Neural cell (in vitro differentiated cells): ENCODE measurements around the gene NOP56. TPM values are rescaled to one million over a fixed set of nuclear protein-coding genes. Genes with fewer than 3 reads are reported as not detected.

Experiments used
- H2AFZ ChIP-seq: fragments of 200-600, 300-800 bp; sonication (generic), shearing (Covaris generic); 2 replicates; pipeline ENCODE4 v1.6.0; 2014; ENCODE audit warnings: low read depth, mild to moderate bottlenecking, antibody characterized with exemption, low read length, moderate library complexity
- H3F3A ChIP-seq: fragments of 200-600 bp; shearing (Covaris generic); 2 replicates; pipeline ENCODE4 v1.6.1; 2016; ENCODE audit warnings: mild to moderate bottlenecking, moderate library complexity, mixed read lengths, antibody characterized with exemption, low read length; ENCODE audit not compliant: insufficient read depth, poor library complexity, severe bottlenecking
- H3K27ac ChIP-seq: fragments of 200-600, 300-800 bp; sonication (generic), shearing (Covaris generic); 2 replicates; pipeline ENCODE4 v1.5.1; 2014; ENCODE audit warnings: mild to moderate bottlenecking, low read length, moderate library complexity
- H3K27me3 ChIP-seq: fragments of 300-800, 200-600 bp; sonication (generic), shearing (Covaris generic); 2 replicates; pipeline ENCODE4 v1.6.0; 2014; ENCODE audit warnings: mild to moderate bottlenecking, low read depth, low read length, moderate library complexity; ENCODE audit not compliant: insufficient read depth
- H3K36me3 ChIP-seq: fragments of 300-800, 200-600 bp; sonication (generic), shearing (Covaris generic); 2 replicates; pipeline ENCODE4 v1.5.1; 2014; ENCODE audit warnings: mild to moderate bottlenecking, antibody characterized with exemption, low read length, moderate library complexity; ENCODE audit not compliant: insufficient read depth
- H3K4me2 ChIP-seq: fragments of 300-800, 200-600 bp; sonication (generic), shearing (Covaris generic); 2 replicates; pipeline ENCODE4 v1.6.0; 2014; ENCODE audit warnings: mild to moderate bottlenecking, low read length
- H3K4me3 ChIP-seq: fragments of 300-800, 200-600 bp; sonication (generic), shearing (Covaris generic); 2 replicates; pipeline ENCODE4 v1.5.1; 2014; ENCODE audit warnings: mild to moderate bottlenecking, low read length, moderate library complexity
- H3K79me2 ChIP-seq: fragments of 200-600 bp; shearing (Covaris generic); replicated peaks from 2 replicates; pipeline ENCODE4 v1.6.0; 2014; ENCODE audit warnings: mild to moderate bottlenecking, low read length, moderate library complexity; ENCODE audit not compliant: insufficient read depth
- H3K9ac ChIP-seq: fragments of 300-800, 200-600 bp; sonication (generic), shearing (Covaris generic); 2 replicates; pipeline ENCODE4 v1.6.1; 2016; ENCODE audit warnings: mild to moderate bottlenecking, low read length, mixed read lengths
- H3K9me2 ChIP-seq: fragments of 200-600 bp; shearing (Covaris generic); 2 replicates; pipeline ENCODE4 v1.6.1; 2016; ENCODE audit warnings: mild to moderate bottlenecking, low read length, mixed read lengths; ENCODE audit not compliant: insufficient read depth
- H3K9me3 ChIP-seq: fragments of 200-600, 300-800 bp; sonication (generic), shearing (Covaris generic); 2 replicates; pipeline ENCODE4 v1.6.1; 2016; ENCODE audit warnings: mild to moderate bottlenecking, mixed run types, low read length, moderate library complexity, mixed read lengths
- H4K20me1 ChIP-seq: fragments of 200-600 bp; shearing (Covaris generic); 2 replicates; pipeline ENCODE4 v1.6.1; 2016; ENCODE audit warnings: mild to moderate bottlenecking, mixed run types; ENCODE audit not compliant: insufficient read depth
- CTCF ChIP-seq: fragments of 450-650 bp; IDR thresholded peaks from 2 replicates; pipeline ENCODE4 v1.5.1; 2014; ENCODE audit warnings: antibody characterized with exemption, mild to moderate bottlenecking, moderate library complexity; ENCODE audit not compliant: poor library complexity, severe bottlenecking
- EP300 ChIP-seq: fragments of 450-650 bp; conservative IDR thresholded peaks from 2 replicates; pipeline ENCODE4 v1.6.1; 2014; ENCODE audit warnings: antibody characterized with exemption, mild to moderate bottlenecking, moderate library complexity; ENCODE audit not compliant: poor library complexity, severe bottlenecking
- EZH2 ChIP-seq: fragments of 200-600, 300-800 bp; shearing (Covaris generic), sonication (generic); IDR thresholded peaks from 2 replicates; pipeline ENCODE4 v1.6.1; 2014; ENCODE audit warnings: antibody characterized with exemption, low read length, borderline replicate concordance, mild to moderate bottlenecking; ENCODE audit not compliant: insufficient read depth, poor library complexity, severe bottlenecking
- MXI1 ChIP-seq: fragments of 450-650 bp; conservative IDR thresholded peaks from 2 replicates; pipeline ENCODE4 v1.6.1; 2014; ENCODE audit warnings: antibody characterized with exemption, mild to moderate bottlenecking; ENCODE audit not compliant: poor library complexity, severe bottlenecking
- POLR2AphosphoS5 ChIP-seq: IDR thresholded peaks from 2 replicates; pipeline ENCODE4 v1.6.1; 2012
- RAD21 ChIP-seq: fragments of 450-650 bp; conservative IDR thresholded peaks from 2 replicates; pipeline ENCODE4 v1.6.1; 2014; ENCODE audit warnings: antibody characterized with exemption, mild to moderate bottlenecking, moderate library complexity
- REST ChIP-seq: IDR thresholded peaks from 2 replicates; pipeline ENCODE4 v1.6.1; 2012; ENCODE audit warnings: borderline replicate concordance
- SMC3 ChIP-seq: fragments of 450-650 bp; conservative IDR thresholded peaks from 2 replicates; pipeline ENCODE4 v1.6.1; 2014; ENCODE audit warnings: antibody characterized with exemption, mild to moderate bottlenecking, moderate library complexity; ENCODE audit not compliant: poor library complexity
- TAF1 ChIP-seq: IDR thresholded peaks from 2 replicates; pipeline ENCODE4 v1.6.1; 2012; ENCODE audit warnings: low read depth
- polyA plus RNA-seq: library from polyadenylated mRNA; depleted of rRNA; stranded (reverse); fragments of >200 nt; gene quantifications from 2 replicates; pipeline ENCODE4 v1.2.3, GENCODE V29; 2014

The NOP56 gene
- polyA plus RNA-seq, 1 donor from 2014 or later, result 188 TPM

- Histone ChIP-seq H2AFZ (no peak overlapping the region), H3F3A (no peaks in the 10 kb centered on the region), H3K9ac (no peak overlapping the region), H3K27ac (no peak overlapping the region), H3K36me3 (no peaks in the 10 kb centered on the region), H3K27me3 (no peaks in the 10 kb centered on the region), H4K20me1 (no peaks in the 10 kb centered on the region), H3K79me2 (no peaks in the 10 kb centered on the region), H3K4me2 (no peak overlapping the region), H3K9me3 (no peaks in the 10 kb centered on the region), H3K9me2 (no peaks in the 10 kb centered on the region), H3K4me3 (no peak overlapping the region)
- no peak for TF ChIP-seq POLR2AphosphoS5
- no peak for TF ChIP-seq EZH2
- TF ChIP-seq EP300, result no peak
- TF ChIP-seq REST, result no peak
- TF ChIP-seq CTCF, result no peak
- TF ChIP-seq TAF1, result no peak
- TF ChIP-seq RAD21, result no peak
- TF ChIP-seq MXI1, result no peak
- TF ChIP-seq SMC3, result no peak
Observed at GRCh38 chr20:2606507-2607006, 45.9 kb upstream of the NOP56 start.

- H2AFZ ChIP-seq, result no peak overlapping the region
- H3K4me3 ChIP-seq, result no peak overlapping the region
- no peaks in the 10 kb centered on the region for H3K36me3 ChIP-seq
- no peaks in the 10 kb centered on the region for H3K9me3 ChIP-seq
- no peak overlapping the region for H3K27ac ChIP-seq
- no peak overlapping the region for H3K9ac ChIP-seq
- H3K27me3 ChIP-seq, result no peaks in the 10 kb centered on the region
- H4K20me1 ChIP-seq, result no peaks in the 10 kb centered on the region
- no peaks in the 10 kb centered on the region for H3F3A ChIP-seq
- TF ChIP-seq MXI1 (no peak), SMC3 (no peak), CTCF (no peak), RAD21 (no peak)
- no peak overlapping the region for H3K4me2 ChIP-seq
- H3K79me2 ChIP-seq, result no peaks in the 10 kb centered on the region
- no peaks in the 10 kb centered on the region for H3K9me2 ChIP-seq
Observed at GRCh38 chr20:2610326-2610725, 42.1 kb upstream of the NOP56 start.
